ENCODE data around the gene ELMO1.

- TF ChIP-seq, protein P1, sequence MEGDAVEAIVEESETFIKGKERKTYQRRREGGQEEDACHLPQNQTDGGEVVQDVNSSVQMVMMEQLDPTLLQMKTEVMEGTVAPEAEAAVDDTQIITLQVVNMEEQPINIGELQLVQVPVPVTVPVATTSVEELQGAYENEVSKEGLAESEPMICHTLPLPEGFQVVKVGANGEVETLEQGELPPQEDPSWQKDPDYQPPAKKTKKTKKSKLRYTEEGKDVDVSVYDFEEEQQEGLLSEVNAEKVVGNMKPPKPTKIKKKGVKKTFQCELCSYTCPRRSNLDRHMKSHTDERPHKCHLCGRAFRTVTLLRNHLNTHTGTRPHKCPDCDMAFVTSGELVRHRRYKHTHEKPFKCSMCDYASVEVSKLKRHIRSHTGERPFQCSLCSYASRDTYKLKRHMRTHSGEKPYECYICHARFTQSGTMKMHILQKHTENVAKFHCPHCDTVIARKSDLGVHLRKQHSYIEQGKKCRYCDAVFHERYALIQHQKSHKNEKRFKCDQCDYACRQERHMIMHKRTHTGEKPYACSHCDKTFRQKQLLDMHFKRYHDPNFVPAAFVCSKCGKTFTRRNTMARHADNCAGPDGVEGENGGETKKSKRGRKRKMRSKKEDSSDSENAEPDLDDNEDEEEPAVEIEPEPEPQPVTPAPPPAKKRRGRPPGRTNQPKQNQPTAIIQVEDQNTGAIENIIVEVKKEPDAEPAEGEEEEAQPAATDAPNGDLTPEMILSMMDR (IDR thresholded peaks at IDR 0.05): no peak
- no peak for TF ChIP-seq POLR2A (IDR thresholded peaks at IDR 0.05)
Measured at GRCh38 chr7:36811807-36812206, 636.9 kb downstream of the ELMO1 start.

All from heart left ventricle (tissue), 13 donors.